Hematopoietic multipotent progenitor cell treated with erythropoietin and hydrocortisone succinate and interleukin-3 and kit ligand, for 8 days (in vitro differentiated cells): ENCODE data around the gene AMN.
"Not testable (repeated sequence)": the region's sequence is repeated elsewhere in the genome, so short reads cannot be mapped to it uniquely, and the experiment has no call there.

Experiments
- DNase-seq: peaks from one replicate; pipeline ENCODE4 v3.0.0-alpha.2; 2015

AMN gene

GRCh38 chr14:102914474-102915291 is 7.8 kb upstream of the AMN start:
- no peak for DNase-seq

GRCh38 chr14:102915292-102916110 is 7.0 kb upstream of the AMN start:
- no peak for DNase-seq

- DNase-seq: no peak
These were observed 6.0 kb upstream of the AMN start for GRCh38 chr14:102916347-102917055.

GRCh38 chr14:102917056-102917385 is 5.4 kb upstream of the AMN start:
- DNase-seq: no peak

- peak; percentile 52 for DNase-seq
These were observed 4.8 kb upstream of the AMN start for GRCh38 chr14:102917469-102918211.

GRCh38 chr14:102918438-102918837 is 4.0 kb upstream of the AMN start:
- DNase-seq: no peak

- DNase-seq: no peak
These were observed 2.0 kb upstream of the AMN start for GRCh38 chr14:102920273-102920997.

GRCh38 chr14:102920998-102921304 is 1.5 kb upstream of the AMN start:
- DNase-seq: no peak

- no peak for DNase-seq
These were observed 900 bp downstream of the AMN start for GRCh38 chr14:102923201-102923924.

GRCh38 chr14:102923925-102924486 is 1.5 kb downstream of the AMN start:
- no peak for DNase-seq

- DNase-seq: no peak
These were observed 2.4 kb downstream of the AMN start for GRCh38 chr14:102924632-102925588.

GRCh38 chr14:102925646-102926045 is 3.2 kb downstream of the AMN start:
- no peak for DNase-seq

GRCh38 chr14:102926104-102926503 is 3.6 kb downstream of the AMN start:
- no peak for DNase-seq

- not testable (repeated sequence) for DNase-seq
These were observed 4.4 kb downstream of the AMN start for GRCh38 chr14:102926840-102927239.

GRCh38 chr14:102927346-102927877 is 4.9 kb downstream of the AMN start:
- DNase-seq: no peak

GRCh38 chr14:102927878-102928411 is 5.5 kb downstream of the AMN start:
- DNase-seq: peak; percentile 21

GRCh38 chr14:102928412-102929240 is 6.2 kb downstream of the AMN start:
- peak; percentile 67 for DNase-seq
